Nasal cavity respiratory epithelium epithelial cell of viscerocranial mucosa (primary cell): ENCODE measurements around the gene SUPT16H. TPM values are rescaled to one million over a fixed set of nuclear protein-coding genes. Genes with fewer than 3 reads are reported as not detected.

Source experiments
- total RNA-seq: library from RNA; depleted of rRNA; stranded (reverse); fragments of >200 nt; gene quantifications from 2 replicates; pipeline ENCODE4 v1.2.3, GENCODE V29; 2014

The SUPT16H gene
- total RNA-seq: 72.8 and 95.0 TPM in 2 replicates

GRCh38 chr14:21383848-21384493 lies at the start of gene SUPT16H:
SUPT16H (minus strand) TSS chr14:21384019; CDS start chr14:21383927, 92 bp downstream.

Other genes starting within 250 kb of the SUPT16H start
- not detected in 2 replicates for gene OR5AU1, start 228.0 kb downstream of the SUPT16H start, total RNA-seq
- 641 and 1,200 TPM in 2 replicates for gene HNRNPC, start 114.6 kb downstream of the SUPT16H start, total RNA-seq
- gene RPGRIP1, start 103.9 kb downstream of the SUPT16H start, total RNA-seq: not detected in 2 replicates
- 47.5 and 80.7 TPM in 2 replicates for gene CHD8, start 72.1 kb upstream of the SUPT16H start, total RNA-seq
- 22.9 and 30.6 TPM in 2 replicates for gene RAB2B, start 92.9 kb upstream of the SUPT16H start, total RNA-seq
- gene TOX4, start 93.2 kb upstream of the SUPT16H start, total RNA-seq: 18.1 and 40.8 TPM in 2 replicates
- 34.9 and 49.2 TPM in 2 replicates for gene METTL3, start 127.3 kb upstream of the SUPT16H start, total RNA-seq
- under 0.01 and 0.71 TPM in 2 replicates for gene SALL2, start 142.3 kb upstream of the SUPT16H start, total RNA-seq
- not detected in 2 replicates for gene OR10G3, start 196.1 kb upstream of the SUPT16H start, total RNA-seq